Tibial nerve (tissue), 4 donors: Measurements from ENCODE around the gene RO60. TPM values are rescaled to one million over a fixed set of nuclear protein-coding genes. Genes with fewer than 3 reads are reported as not detected.

Experiments
- DNase-seq, 2 donors: peaks; one replicate each; pipeline ENCODE4 v3.0.0-alpha.2; 2019; ENCODE audit warnings: low spot score in 2 of 2
- H3K27ac ChIP-seq, 4 donors: fragments of 200-600 bp; sonication (generic) in 3 of 4; one replicate each; pipeline ENCODE4 v1.5.1; 2017 to 2019; ENCODE audit warnings: mild to moderate bottlenecking in 1 of 4
- H3K27me3 ChIP-seq, 2 donors: fragments of 200-600 bp; sonication (generic) in 1 of 2; one replicate each; pipeline versions ENCODE4 v1.5.1 to v1.6.0; 2017 to 2019
- H3K36me3 ChIP-seq, 3 donors: fragments of 200-600 bp; sonication (generic); one replicate each; pipeline ENCODE4 v1.5.1; 2018 to 2019
- H3K4me1 ChIP-seq, 4 donors: fragments of 200-600 bp; sonication (generic) in 3 of 4; one replicate each; pipeline ENCODE4 v1.5.1; 2017 to 2019
- H3K4me3 ChIP-seq, 4 donors: fragments of 200-600 bp; sonication (generic) in 3 of 4; one replicate each; pipeline ENCODE4 v1.5.1; 2017 to 2019; ENCODE audit warnings: mild to moderate bottlenecking in 1 of 4, moderate library complexity in 1 of 4
- H3K9me3 ChIP-seq, 4 donors: fragments of 200-600 bp; sonication (generic) in 3 of 4; one replicate each; pipeline ENCODE4 v1.5.1; 2017 to 2019
- EP300 ChIP-seq, 2 donors: sonication (generic); formaldehyde crosslinking; IDR thresholded peaks; one replicate each; pipeline ENCODE4 v1.6.1; 2017; ENCODE audit warnings: antibody characterized with exemption in 2 of 2, mild to moderate bottlenecking in 1 of 2
- POLR2A ChIP-seq, 2 donors: fragments of 450-650 bp; IDR thresholded peaks; one replicate each; pipeline ENCODE4 v1.6.1; 2017; ENCODE audit warnings: antibody characterized with exemption in 2 of 2, mild to moderate bottlenecking in 2 of 2, moderate library complexity in 2 of 2
- WGBS, 2 donors: methylation state at CpG; one replicate each; pipeline ENCODE4 v1.1.5; 2018; 5-methylcytosine and 5-hydroxymethylcytosine counted together
- total RNA-seq, 4 donors: library from RNA; depleted of rRNA; stranded (reverse); fragments of >200 nt; gene quantifications; one replicate each; pipeline ENCODE4 v1.1.0, GENCODE V29; 2016
- TF ChIP-seq, protein P1 (sequence below), 5 experiments: fragments of 200-600 bp in 3 of 5; fragments of 450-650 bp in 2 of 5; sonication (generic) in 3 of 5; IDR thresholded peaks; one replicate each; pipeline ENCODE4 v1.5.1; 2016 to 2019; ENCODE audit warnings: antibody characterized with exemption in 5 of 5, mild to moderate bottlenecking in 3 of 5, moderate library complexity in 2 of 5

Gene RO60
- total RNA-seq, 4 donors from 2014 or later: 67.5 to 108 (median 91.3) TPM

DNA sequence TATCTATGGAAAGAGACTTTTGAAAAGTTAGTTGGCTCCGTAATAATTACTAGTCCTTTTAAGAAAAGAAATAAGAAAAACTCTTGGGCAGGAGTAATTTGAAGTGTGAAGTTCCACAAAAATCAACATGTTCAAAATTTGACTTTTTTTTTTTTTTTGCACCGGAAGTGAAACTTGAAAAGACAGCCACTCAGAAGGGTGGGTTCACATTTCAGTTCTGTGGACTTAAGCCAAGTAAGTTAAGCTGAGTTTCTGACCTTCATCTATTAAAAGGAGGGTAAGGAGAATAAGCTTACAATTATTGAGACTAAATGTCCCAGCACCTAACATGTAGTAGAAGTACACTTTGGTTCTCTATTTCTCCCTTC is 11.0 kb downstream of the RO60 start:
- TF ChIP-seq POLR2A (IDR thresholded peaks at IDR 0.05) (no peak), EP300 (IDR thresholded peaks at IDR 0.05) (no peak)
- TF ChIP-seq, protein P1, sequence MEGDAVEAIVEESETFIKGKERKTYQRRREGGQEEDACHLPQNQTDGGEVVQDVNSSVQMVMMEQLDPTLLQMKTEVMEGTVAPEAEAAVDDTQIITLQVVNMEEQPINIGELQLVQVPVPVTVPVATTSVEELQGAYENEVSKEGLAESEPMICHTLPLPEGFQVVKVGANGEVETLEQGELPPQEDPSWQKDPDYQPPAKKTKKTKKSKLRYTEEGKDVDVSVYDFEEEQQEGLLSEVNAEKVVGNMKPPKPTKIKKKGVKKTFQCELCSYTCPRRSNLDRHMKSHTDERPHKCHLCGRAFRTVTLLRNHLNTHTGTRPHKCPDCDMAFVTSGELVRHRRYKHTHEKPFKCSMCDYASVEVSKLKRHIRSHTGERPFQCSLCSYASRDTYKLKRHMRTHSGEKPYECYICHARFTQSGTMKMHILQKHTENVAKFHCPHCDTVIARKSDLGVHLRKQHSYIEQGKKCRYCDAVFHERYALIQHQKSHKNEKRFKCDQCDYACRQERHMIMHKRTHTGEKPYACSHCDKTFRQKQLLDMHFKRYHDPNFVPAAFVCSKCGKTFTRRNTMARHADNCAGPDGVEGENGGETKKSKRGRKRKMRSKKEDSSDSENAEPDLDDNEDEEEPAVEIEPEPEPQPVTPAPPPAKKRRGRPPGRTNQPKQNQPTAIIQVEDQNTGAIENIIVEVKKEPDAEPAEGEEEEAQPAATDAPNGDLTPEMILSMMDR (IDR thresholded peaks at IDR 0.05): no peak
- H3K27me3 ChIP-seq: no peaks in the 10 kb centered on the region
- no peak overlapping the region for H3K4me3 ChIP-seq
- peaks cover 0 to 16% (median 0%) of the 10 kb centered on the region in 3 donors for H3K36me3 ChIP-seq
- no peak overlapping the region for H3K27ac ChIP-seq
- H3K4me1 ChIP-seq: peaks cover 0 to 31% (median 12%) of the 10 kb centered on the region in 4 donors
- DNase-seq: no peak
- whole genome bisulfite sequencing, 2 donors: 57 to 62% methylated on average over 2 of the region's 2 CpGs
- H3K9me3 ChIP-seq: no peaks in the 10 kb centered on the region

DNA sequence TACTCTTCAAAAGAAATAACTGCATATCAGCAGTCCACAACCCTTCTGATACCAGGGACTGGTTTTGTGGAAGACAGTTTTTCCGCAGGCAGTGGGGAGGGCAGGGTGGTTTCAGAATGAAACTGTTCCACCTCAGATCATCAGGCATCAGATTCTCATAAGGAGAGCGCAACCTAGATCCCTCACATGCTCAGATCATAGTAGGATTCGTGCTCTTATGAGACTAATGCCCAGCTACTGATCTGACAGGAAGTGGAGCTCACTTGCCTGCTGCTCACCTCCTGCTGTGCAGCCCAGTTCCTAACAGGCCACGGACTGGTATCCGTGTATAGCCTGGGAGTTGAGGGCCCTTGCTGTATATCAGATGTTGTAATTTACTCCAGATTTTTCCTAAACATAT is 11.5 kb downstream of the RO60 start:
- Histone ChIP-seq H3K4me1 (peaks cover 0 to 25% (median 12%) of the 10 kb centered on the region in 4 donors), H3K9me3 (no peaks in the 10 kb centered on the region), H3K27ac (no peak overlapping the region), H3K27me3 (no peaks in the 10 kb centered on the region), H3K36me3 (peaks cover 0 to 16% (median 0%) of the 10 kb centered on the region in 3 donors), H3K4me3 (no peak overlapping the region)
- 64 to 72% methylated on average over 5 of the region's 5 CpGs for WGBS, 2 donors
- DNase-seq: no peak
- TF ChIP-seq POLR2A (IDR thresholded peaks at IDR 0.05) (no peak), EP300 (IDR thresholded peaks at IDR 0.05) (no peak)
- TF ChIP-seq, protein P1 (IDR thresholded peaks at IDR 0.05): no peak

DNA sequence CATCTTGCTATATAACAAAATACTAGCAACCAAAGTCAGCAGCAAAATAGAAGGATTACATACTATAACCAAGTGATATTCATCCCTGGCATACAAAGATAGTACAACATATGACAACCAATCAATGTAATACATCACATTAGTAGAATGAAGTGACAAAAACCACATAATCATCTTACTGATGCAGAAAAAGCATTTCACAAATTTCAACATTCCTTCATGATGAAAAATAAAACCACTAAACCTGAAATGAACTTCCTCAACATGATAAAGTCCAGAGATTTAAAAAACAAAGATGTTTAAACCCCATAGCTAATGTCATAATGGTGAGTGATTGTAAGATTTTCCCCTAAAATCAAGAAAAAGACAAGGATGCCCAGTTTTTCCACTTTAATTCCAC is 18.6 kb downstream of the RO60 start:
- H3K27ac ChIP-seq: no peak overlapping the region
- H3K27me3 ChIP-seq: no peaks in the 10 kb centered on the region
- H3K9me3 ChIP-seq: no peaks in the 10 kb centered on the region
- no peak for DNase-seq
- H3K36me3 ChIP-seq: peaks cover 0 to 63% (median 13%) of the 10 kb centered on the region in 3 donors
- H3K4me1 ChIP-seq: no peaks in the 10 kb centered on the region
- TF ChIP-seq EP300 (IDR thresholded peaks at IDR 0.05): no peak
- TF ChIP-seq, protein P1 (IDR thresholded peaks at IDR 0.05): no peak
- no peak for TF ChIP-seq POLR2A (IDR thresholded peaks at IDR 0.05)
- no peak overlapping the region for H3K4me3 ChIP-seq

DNA sequence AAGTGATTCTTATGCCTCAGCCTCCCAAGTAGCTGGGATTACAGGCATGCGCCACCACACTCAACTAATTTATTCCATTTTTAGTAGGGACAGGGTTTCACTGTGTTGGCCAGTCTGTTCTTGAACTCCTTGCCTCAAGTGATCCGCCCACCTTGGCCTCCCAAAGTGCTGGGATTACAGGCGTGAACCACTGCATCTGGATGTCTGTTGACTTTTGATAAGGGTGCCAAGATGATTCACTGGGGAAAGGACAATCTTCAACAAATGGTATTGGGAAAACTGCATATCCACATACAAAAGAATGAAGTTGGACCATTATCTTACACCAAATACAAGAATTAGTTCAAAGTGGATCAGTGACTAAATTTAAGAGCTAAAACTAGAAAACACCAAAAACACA is 19.8 kb downstream of the RO60 start:
- TF ChIP-seq POLR2A (IDR thresholded peaks at IDR 0.05) (no peak), EP300 (IDR thresholded peaks at IDR 0.05) (no peak)
- TF ChIP-seq, protein P1 (IDR thresholded peaks at IDR 0.05): no peak
- Histone ChIP-seq H3K36me3 (peaks cover 0 to 70% (median 13%) of the 10 kb centered on the region in 3 donors), H3K4me1 (no peaks in the 10 kb centered on the region), H3K9me3 (no peaks in the 10 kb centered on the region), H3K27ac (no peak overlapping the region), H3K27me3 (no peaks in the 10 kb centered on the region), H3K4me3 (no peak overlapping the region)
- 92 to 95% methylated on average over 3 of the region's 3 CpGs for WGBS, 2 donors
- DNase-seq: no peak

DNA sequence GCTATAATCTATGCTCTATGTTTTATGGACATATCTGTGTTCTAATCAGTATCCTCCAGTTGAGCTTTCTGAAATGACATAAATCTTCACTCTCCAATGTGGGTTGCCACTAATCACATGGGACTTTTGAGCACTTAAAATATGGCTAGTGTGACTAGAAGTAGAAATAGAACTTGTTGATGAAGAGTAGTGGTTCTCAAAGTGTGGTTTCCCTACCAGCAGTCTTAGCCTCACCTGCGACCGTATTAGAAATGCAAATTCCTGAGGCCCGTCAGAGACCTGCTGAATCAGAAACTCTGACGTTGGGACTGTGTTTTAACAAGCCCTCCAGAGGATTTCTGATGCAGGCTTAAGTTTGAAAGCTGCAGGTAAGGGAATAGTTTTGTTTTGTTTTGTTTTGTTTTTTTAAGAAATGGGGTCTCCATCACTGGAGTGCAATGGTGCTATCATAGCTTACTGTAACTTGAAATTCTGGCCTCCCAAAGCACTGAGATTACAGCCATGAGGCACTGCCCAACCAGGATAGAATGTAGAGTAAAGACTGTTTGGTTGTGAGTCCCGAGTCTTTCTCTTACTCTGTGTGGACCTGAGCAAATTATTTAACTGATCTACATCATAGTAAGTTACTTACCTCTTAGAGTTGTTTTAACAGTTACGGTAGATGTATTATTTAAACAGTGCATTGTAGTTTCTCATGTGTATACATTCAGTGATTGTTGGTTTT is 24.1 kb downstream of the RO60 start:
- no peak for DNase-seq
- Histone ChIP-seq H3K36me3 (peaks cover 0 to 76% (median 13%) of the 10 kb centered on the region in 3 donors), H3K27me3 (no peaks in the 10 kb centered on the region), H3K4me1 (peaks cover 0 to 6% (median 0%) of the 10 kb centered on the region in 4 donors), H3K27ac (no peak overlapping the region), H3K4me3 (no peak overlapping the region), H3K9me3 (no peaks in the 10 kb centered on the region)
- TF ChIP-seq EP300 (IDR thresholded peaks at IDR 0.05): no peak
- TF ChIP-seq, protein P1 (IDR thresholded peaks at IDR 0.05): no peak
- no peak for TF ChIP-seq POLR2A (IDR thresholded peaks at IDR 0.05)
- WGBS, 2 donors: 89% methylated on average over 6 of the region's 6 CpGs
